Omental fat pad (tissue), 4 donors: Measurements from ENCODE around the gene MYH3. TPM values are rescaled to one million over a fixed set of nuclear protein-coding genes. Genes with fewer than 3 reads are reported as not detected.

Source experiments
- ATAC-seq: fragments of 150-250 bp; one replicate; pipeline ENCODE4 v1.9.1; 2016; ENCODE audit warnings: mild to moderate bottlenecking, moderate library complexity; ENCODE audit not compliant: low FRiP score
- DNase-seq: peaks from one replicate; pipeline ENCODE4 v3.0.0-alpha.2; 2019; ENCODE audit warnings: low spot score
- CTCF ChIP-seq, 3 donors: fragments of 450-650 bp; IDR thresholded peaks; one replicate each; pipeline ENCODE4 v1.5.1; 2016 to 2017; ENCODE audit warnings: antibody characterized with exemption in 3 of 3, mild to moderate bottlenecking in 3 of 3, moderate library complexity in 2 of 3
- total RNA-seq, 4 donors: library from RNA; depleted of rRNA; stranded (reverse); fragments of >200 nt; gene quantifications; one replicate each; pipeline ENCODE4 v1.1.0, GENCODE V29; 2016

MYH3 gene
- total RNA-seq, 4 donors from 2014 or later, result 2.3 to 2.8 (median 2.5) TPM

- no peak for ATAC-seq
- no peak for TF ChIP-seq CTCF (IDR thresholded peaks at IDR 0.05)
- no peak for DNase-seq
Measured at GRCh38 chr17:10649602-10650001, 7.5 kb downstream of the MYH3 start.

- ATAC-seq (no peak), DNase-seq (no peak)
- TF ChIP-seq CTCF (IDR thresholded peaks at IDR 0.05), result no peak
Measured at GRCh38 chr17:10648956-10649355, 8.2 kb downstream of the MYH3 start.

GRCh38 chr17:10648381-10648780 lies 8.7 kb downstream of the MYH3 start:
- no peak for DNase-seq
- TF ChIP-seq CTCF (IDR thresholded peaks at IDR 0.05), result no peak
- ATAC-seq, result no peak

GRCh38 chr17:10646392-10646990 lies 10.6 kb downstream of the MYH3 start:
- DNase-seq (peak; percentile 60), ATAC-seq (peak; percentile 75)
- peak in 1 of 3 donors; percentile 68 for TF ChIP-seq CTCF (IDR thresholded peaks at IDR 0.05)

GRCh38 chr17:10640475-10640874 lies 16.6 kb downstream of the MYH3 start:
- no peak for DNase-seq
- TF ChIP-seq CTCF (IDR thresholded peaks at IDR 0.05), result no peak
- ATAC-seq, result no peak

GRCh38 chr17:10638151-10638550 lies 19.0 kb downstream of the MYH3 start:
- ATAC-seq (no peak), DNase-seq (no peak)
- no peak for TF ChIP-seq CTCF (IDR thresholded peaks at IDR 0.05)

GRCh38 chr17:10635290-10635689 lies 21.8 kb downstream of the MYH3 start:
- DNase-seq (no peak), ATAC-seq (no peak)
- TF ChIP-seq CTCF (IDR thresholded peaks at IDR 0.05), result no peak
